HG03025 (cell line): ENCODE data around the gene PSMC6.

Experiments
- ATAC-seq: cut with Tn5 transposase; IDR thresholded peaks from one replicate; pipeline ENCODE4 v1.9.1; 2021; ENCODE audit warnings: mild to moderate bottlenecking, moderate library complexity; ENCODE audit not compliant: unreplicated experiment, low FRiP score

Gene PSMC6

GRCh38 chr14:52776816-52777215 is 69.8 kb downstream of the PSMC6 start:
- ATAC-seq = no peak
